H9 (cell line): ENCODE measurements around the gene EPHA3. TPM values are rescaled to one million over a fixed set of nuclear protein-coding genes. Genes with fewer than 3 reads are reported as not detected.

Experiments
- DNase-seq: peaks from one replicate; pipeline ENCODE4 v3.0.0-alpha.2; 2017
- H2AFZ ChIP-seq: one replicate; pipeline ENCODE4 v1.6.1; 2013; ENCODE audit warnings: mild to moderate bottlenecking, low read length, control low read depth, moderate library complexity
- H2AK5ac ChIP-seq: 2 replicates; pipeline ENCODE4 v1.6.1; 2013; ENCODE audit warnings: low read length, control low read depth, mixed read lengths; ENCODE audit not compliant: insufficient read length
- H2BK120ac ChIP-seq: one replicate; pipeline ENCODE4 v1.6.1; 2013; ENCODE audit warnings: low read depth, mild to moderate bottlenecking, low read length, control low read depth, inconsistent platforms; ENCODE audit not compliant: poor library complexity, severe bottlenecking
- H2BK12ac ChIP-seq: 2 replicates; pipeline ENCODE4 v1.6.1; 2013; ENCODE audit warnings: low read length, control low read depth, mixed read lengths, low read depth; ENCODE audit not compliant: insufficient read length
- H2BK15ac ChIP-seq: 2 replicates; pipeline ENCODE4 v1.6.1; 2013; ENCODE audit warnings: low read depth, low read length, control low read depth
- H2BK20ac ChIP-seq: one replicate; pipeline ENCODE4 v1.6.1; 2013; ENCODE audit warnings: low read depth, mild to moderate bottlenecking, low read length, control low read depth, inconsistent platforms; ENCODE audit not compliant: poor library complexity, severe bottlenecking
- H2BK5ac ChIP-seq: 2 replicates; pipeline ENCODE4 v1.6.1; 2013; ENCODE audit warnings: low read length, control low read depth, mixed read lengths; ENCODE audit not compliant: insufficient read length
- H3K14ac ChIP-seq: 2 replicates; pipeline ENCODE4 v1.6.1; 2013; ENCODE audit warnings: low read length, control low read depth; ENCODE audit not compliant: insufficient read depth
- H3K18ac ChIP-seq: 2 replicates; pipeline ENCODE4 v1.6.1; 2013; ENCODE audit warnings: low read depth, mild to moderate bottlenecking, mixed read lengths, low read length, control low read depth; ENCODE audit not compliant: insufficient read length
- H3K23ac ChIP-seq: 2 replicates; pipeline ENCODE4 v1.6.1; 2013; ENCODE audit warnings: low read length, control low read depth, mixed read lengths, low read depth; ENCODE audit not compliant: insufficient read length
- H3K23me2 ChIP-seq: 2 replicates; pipeline ENCODE4 v1.6.1; 2013; ENCODE audit warnings: low read depth, mild to moderate bottlenecking, mixed read lengths, low read length, control low read depth; ENCODE audit not compliant: insufficient read length, poor library complexity, severe bottlenecking
- H3K27ac ChIP-seq: 2 replicates; pipeline ENCODE4 v1.5.1; 2013; ENCODE audit warnings: low read length, control low read depth, mixed read lengths, low read depth; ENCODE audit not compliant: insufficient read length
- H3K27me3 ChIP-seq: 2 replicates; pipeline ENCODE4 v1.6.1; 2013; ENCODE audit warnings: low read length, control low read depth, inconsistent platforms; ENCODE audit not compliant: insufficient read depth
- H3K4ac ChIP-seq: 2 replicates; pipeline ENCODE4 v1.6.1; 2013; ENCODE audit warnings: low read depth, mild to moderate bottlenecking, control low read depth, inconsistent platforms, low read length, moderate library complexity
- H3K4me1 ChIP-seq: 2 replicates; pipeline ENCODE4 v1.6.1; 2013; ENCODE audit warnings: low read length, control low read depth, inconsistent platforms; ENCODE audit not compliant: insufficient read depth
- H3K4me2 ChIP-seq: 2 replicates; pipeline ENCODE4 v1.6.1; 2013; ENCODE audit warnings: low read length, control low read depth, mixed read lengths; ENCODE audit not compliant: insufficient read length, insufficient read depth
- H3K56ac ChIP-seq: 2 replicates; pipeline ENCODE4 v1.6.1; 2013; ENCODE audit warnings: low read depth, mild to moderate bottlenecking, mixed read lengths, low read length, control low read depth; ENCODE audit not compliant: insufficient read length
- H3K79me1 ChIP-seq: 2 replicates; pipeline ENCODE4 v1.6.1; 2013; ENCODE audit warnings: low read depth, mild to moderate bottlenecking, moderate library complexity, low read length, control low read depth, inconsistent platforms; ENCODE audit not compliant: insufficient read depth, poor library complexity, severe bottlenecking
- H3K79me2 ChIP-seq: 2 replicates; pipeline ENCODE4 v1.6.1; 2013; ENCODE audit warnings: low read length, control low read depth, inconsistent platforms; ENCODE audit not compliant: insufficient read depth
- H3K9ac ChIP-seq: 2 replicates; pipeline ENCODE4 v1.6.1; 2013; ENCODE audit warnings: low read length, control low read depth, mixed read lengths; ENCODE audit not compliant: insufficient read length; ENCODE audit errors: extremely low read depth
- H3K9me3 ChIP-seq: one replicate; pipeline ENCODE4 v1.6.1; 2013; ENCODE audit warnings: low read depth, low read length, inconsistent platforms; ENCODE audit not compliant: control insufficient read depth
- H3T11ph ChIP-seq: one replicate; pipeline ENCODE4 v1.6.1; 2013; ENCODE audit warnings: mild to moderate bottlenecking, low read length, control low read depth, inconsistent platforms
- H4K20me1 ChIP-seq: one replicate; pipeline ENCODE4 v1.6.1; 2013; ENCODE audit not compliant: control insufficient read depth, insufficient read length, insufficient read depth
- H4K5ac ChIP-seq: 2 replicates; pipeline ENCODE4 v1.6.1; 2013; ENCODE audit warnings: low read depth, mild to moderate bottlenecking, mixed read lengths, low read length, control low read depth; ENCODE audit not compliant: insufficient read length
- H4K8ac ChIP-seq: replicated peaks from 2 replicates; pipeline ENCODE4 v1.6.1; 2013; ENCODE audit warnings: low read length, control low read depth, mixed read lengths, low read depth; ENCODE audit not compliant: insufficient read length
- H4K91ac ChIP-seq: 2 replicates; pipeline ENCODE4 v1.6.1; 2013; ENCODE audit warnings: low read depth, mild to moderate bottlenecking, moderate library complexity, mixed read lengths, low read length, control low read depth; ENCODE audit not compliant: insufficient read length
- H3K27ac Mint-ChIP-seq, 3 experiments: 2 replicates in 2 of 3; 3 replicates in 1 of 3; pipeline ENCODE4 v1.8.0; 2020 to 2021; ENCODE audit warnings: mixed read lengths in 3 of 3, mild to moderate bottlenecking in 1 of 3, moderate library complexity in 1 of 3
- H3K27me3 Mint-ChIP-seq: 2 replicates; pipeline ENCODE4 v1.8.0; 2021; ENCODE audit warnings: low read depth, mild to moderate bottlenecking, moderate library complexity, mixed read lengths
- H3K36me3 Mint-ChIP-seq, 3 experiments: 2 replicates in 2 of 3; 3 replicates in 1 of 3; pipeline ENCODE4 v1.8.0; 2020 to 2021; ENCODE audit warnings: low read depth in 3 of 3, mixed read lengths in 3 of 3; ENCODE audit not compliant: insufficient read depth in 1 of 3
- H3K4me1 Mint-ChIP-seq, 2 experiments: 2 replicates each; pipeline ENCODE4 v1.8.0; 2020; ENCODE audit warnings: mixed read lengths in 2 of 2
- H3K4me3 Mint-ChIP-seq, 2 experiments: 2 replicates in 1 of 2; 3 replicates in 1 of 2; pipeline ENCODE4 v1.8.0; 2020 to 2021; ENCODE audit warnings: mild to moderate bottlenecking in 2 of 2, mixed read lengths in 2 of 2, moderate library complexity in 1 of 2
- H3K9me3 Mint-ChIP-seq, 2 experiments: 2 replicates in 1 of 2; 3 replicates in 1 of 2; pipeline ENCODE4 v1.8.0; 2020; ENCODE audit warnings: mild to moderate bottlenecking in 2 of 2, mixed read lengths in 2 of 2, moderate library complexity in 1 of 2
- WGBS: extraction: QIAGEN DNeasy Blood & Tissue Kit; methylation state at CpG from one replicate; pipeline ENCODE4 v1.1.7; 2013; ENCODE audit warnings: missing lambda C conversion rate, low lambda C conversion rate, mixed read lengths; ENCODE audit not compliant: insufficient read length; ENCODE audit errors: extremely low coverage; 5-methylcytosine and 5-hydroxymethylcytosine counted together
- total RNA-seq: library from RNA; stranded (reverse); gene quantifications from 2 replicates; pipeline ENCODE4 v1.2.1, GENCODE V29; 2021
- TF ChIP-seq, protein P1 (sequence below): fragments of 200-600 bp; sonication (generic); conservative IDR thresholded peaks from 3 replicates; pipeline ENCODE4 v1.8.0; 2021; ENCODE audit warnings: antibody characterized with exemption, mild to moderate bottlenecking

Gene EPHA3
- total RNA-seq, 1 experiment from 2014 or later: 0.66 TPM

DNA sequence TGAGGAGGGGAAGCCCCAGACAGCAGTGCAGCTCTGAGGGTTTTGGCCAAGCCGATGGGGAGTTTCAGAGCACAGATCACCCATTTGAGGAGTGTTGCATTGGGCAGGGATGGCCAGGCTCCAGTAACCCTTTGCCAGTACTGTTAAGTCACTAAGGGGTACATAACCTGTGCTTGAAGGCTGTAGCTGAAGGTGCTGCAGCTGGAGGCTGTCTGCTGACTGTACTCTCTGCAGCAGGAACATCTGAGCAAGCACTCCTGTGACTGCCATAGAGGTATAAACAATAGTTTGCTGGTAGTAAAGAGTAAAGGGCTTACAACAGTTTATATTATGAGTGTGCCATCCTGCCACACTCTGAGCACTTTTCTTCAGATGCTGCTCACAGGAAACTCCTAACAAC, 297.8 kb downstream of the EPHA3 start:
- Histone ChIP-seq H3K14ac (no peak overlapping the region), H4K5ac (no peak overlapping the region), H3K9me3 (no peaks in the 10 kb centered on the region), H3K27me3 (no peaks in the 10 kb centered on the region), H3K79me1 (no peaks in the 10 kb centered on the region), H3K56ac (no peak overlapping the region), H4K91ac (no peak overlapping the region), H2BK120ac (no peak overlapping the region), H3K4me1 (no peaks in the 10 kb centered on the region), H2BK12ac (no peak overlapping the region), H3K9ac (no peak overlapping the region), H2BK20ac (no peak overlapping the region), H3K4ac (no peak overlapping the region), H3K23me2 (no peaks in the 10 kb centered on the region), H2BK5ac (no peak overlapping the region), H2AK5ac (no peak overlapping the region), H3K4me2 (no peak overlapping the region), H3K79me2 (no peaks in the 10 kb centered on the region), H3K23ac (no peak overlapping the region), H4K20me1 (no peaks in the 10 kb centered on the region), H3K18ac (no peak overlapping the region), H2BK15ac (no peak overlapping the region), H2AFZ (no peak overlapping the region), H3T11ph (no peak overlapping the region), H4K8ac (no peak overlapping the region), H3K27ac (no peak overlapping the region)
- Mint-ChIP-seq H3K36me3 (no peaks in the 10 kb centered on the region), H3K4me1 (peaks cover 22 to 33% of the 10 kb centered on the region in 2 experiments), H3K27me3 (no peaks in the 10 kb centered on the region), H3K27ac (no peak overlapping the region), H3K9me3 (no peaks in the 10 kb centered on the region), H3K4me3 (no peak overlapping the region)
- TF ChIP-seq, protein P1, sequence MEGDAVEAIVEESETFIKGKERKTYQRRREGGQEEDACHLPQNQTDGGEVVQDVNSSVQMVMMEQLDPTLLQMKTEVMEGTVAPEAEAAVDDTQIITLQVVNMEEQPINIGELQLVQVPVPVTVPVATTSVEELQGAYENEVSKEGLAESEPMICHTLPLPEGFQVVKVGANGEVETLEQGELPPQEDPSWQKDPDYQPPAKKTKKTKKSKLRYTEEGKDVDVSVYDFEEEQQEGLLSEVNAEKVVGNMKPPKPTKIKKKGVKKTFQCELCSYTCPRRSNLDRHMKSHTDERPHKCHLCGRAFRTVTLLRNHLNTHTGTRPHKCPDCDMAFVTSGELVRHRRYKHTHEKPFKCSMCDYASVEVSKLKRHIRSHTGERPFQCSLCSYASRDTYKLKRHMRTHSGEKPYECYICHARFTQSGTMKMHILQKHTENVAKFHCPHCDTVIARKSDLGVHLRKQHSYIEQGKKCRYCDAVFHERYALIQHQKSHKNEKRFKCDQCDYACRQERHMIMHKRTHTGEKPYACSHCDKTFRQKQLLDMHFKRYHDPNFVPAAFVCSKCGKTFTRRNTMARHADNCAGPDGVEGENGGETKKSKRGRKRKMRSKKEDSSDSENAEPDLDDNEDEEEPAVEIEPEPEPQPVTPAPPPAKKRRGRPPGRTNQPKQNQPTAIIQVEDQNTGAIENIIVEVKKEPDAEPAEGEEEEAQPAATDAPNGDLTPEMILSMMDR: no peak
- WGBS: no CpG with 5 or more reads among the region's 1 CpG
- peak; percentile 29 for DNase-seq
